ENCODE measurements around the gene CCDC88B. TPM values are rescaled to one million over a fixed set of nuclear protein-coding genes. Genes with fewer than 3 reads are reported as not detected.

CCDC88B gene
- total and polyA plus RNA-seq, 2 of the 8 experiments (the other 6 are each of a cell fraction or from before 2014, with no cell fraction given): 5.9 to 12.5 TPM

DNA sequence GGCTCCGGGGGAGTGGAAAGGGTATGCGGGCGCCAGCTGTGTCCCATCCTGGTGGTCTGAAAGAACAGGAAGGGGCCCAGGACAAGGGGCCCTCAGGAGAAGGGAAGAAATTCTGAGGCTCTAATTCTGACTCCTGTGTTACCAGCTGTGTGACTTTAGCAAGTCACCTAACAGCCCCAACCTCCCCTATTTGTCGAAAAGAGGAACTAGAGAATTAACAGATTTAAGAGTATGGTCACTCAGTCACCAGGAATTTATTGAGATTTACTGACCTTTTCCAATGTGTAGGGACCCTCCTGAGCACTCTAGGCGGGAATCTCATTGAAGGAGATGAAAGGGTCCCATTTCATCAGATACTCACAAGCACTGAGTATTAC lies 33.6 kb downstream of the CCDC88B start:
- Histone ChIP-seq H2BK15ac (ENCODE audit: low read length) (no peak overlapping the region), H4K5ac (ENCODE audit: insufficient read length, low read depth, low read length) (no peak overlapping the region), H4K91ac (replicated peaks; ENCODE audit: insufficient read length, low read length) (no peak overlapping the region), H3K9me3 (ENCODE audit: insufficient read depth in 2 of 2, low read depth in 1 of 2, low read length in 1 of 2) (no peaks in the 10 kb centered on the region), H3K23ac (ENCODE audit: insufficient read length) (no peak overlapping the region), H3K79me2 (ENCODE audit: control insufficient read depth in 1 of 2, insufficient read depth in 2 of 2, low read length in 2 of 2) (no peaks in the 10 kb centered on the region), H3K27ac (ENCODE audit: low read depth, low read length) (no peak overlapping the region), H3K27me3 (replicated peaks in 1 of 4; ENCODE audit: control insufficient read depth in 3 of 4, extremely low read depth in 1 of 4, insufficient read depth in 3 of 4, low read length in 3 of 4) (no peaks in the 10 kb centered on the region), H2BK5ac (ENCODE audit: low read depth, low read length) (0 out of 2 replicates have a peak overlapping the region, but pooled peaks have one; percentile 71), H4K20me1 (replicated peaks in 1 of 2; ENCODE audit: control insufficient read depth in 1 of 2, insufficient read depth in 2 of 2, low read length in 2 of 2) (no peaks in the 10 kb centered on the region), H3K4me3 (ENCODE audit: extremely low read depth in 1 of 4, insufficient read depth in 2 of 4, low read depth in 3 of 4, low read length in 4 of 4) (peak overlapping the region in 1 of 4 experiments; percentile 35; a peak in 2 of 8 replicates), H3K14ac (ENCODE audit: insufficient read length) (no peak overlapping the region), H2BK12ac (ENCODE audit: low read depth, low read length) (no peak overlapping the region), H3K4me1 (replicated peaks in 1 of 4; ENCODE audit: control insufficient read depth in 3 of 4, insufficient read depth in 4 of 4, low read length in 3 of 4) (peaks cover 0 to 5% (median 2%) of the 10 kb centered on the region in 4 experiments; a peak in 4 of 7 replicates), H2BK120ac (replicated peaks; ENCODE audit: low read depth, low read length) (no peak overlapping the region), H2AFZ (ENCODE audit: low read length) (no peak overlapping the region), H3K79me1 (ENCODE audit: low read depth, low read length) (no peaks in the 10 kb centered on the region), H2AK5ac (ENCODE audit: low read depth, low read length) (no peak overlapping the region), H3K4me2 (ENCODE audit: insufficient read depth in 1 of 2, low read depth in 2 of 2, low read length in 2 of 2) (peak overlapping the region in 1 of 2 experiments; percentile 37; a peak in 1 of 4 replicates), H3K56ac (replicated peaks; ENCODE audit: insufficient read length, low read depth, low read length) (no peak overlapping the region), H3K9ac (replicated peaks in 1 of 4; ENCODE audit: extremely low read depth in 1 of 4, low read depth in 3 of 4, low read length in 3 of 4) (no peak overlapping the region), H3K18ac (ENCODE audit: extremely low read depth, low read length) (no peak overlapping the region), H4K8ac (ENCODE audit: extremely low read depth, insufficient read depth, low read length) (no peak overlapping the region), H2BK20ac (ENCODE audit: low read length) (no peak overlapping the region), H3K4ac (replicated peaks; ENCODE audit: insufficient read length, low read depth, low read length) (no peak overlapping the region), H3K23me2 (ENCODE audit: low read depth, low read length) (no peaks in the 10 kb centered on the region; the same call in 1 of the 2 replicates), H3K36me3 (ENCODE audit: control insufficient read depth in 2 of 4, insufficient read depth in 4 of 4, low read length in 3 of 4) (peaks cover 0 to 9% (median 0%) of the 10 kb centered on the region in 4 experiments; a peak in 2 of 8 replicates)
- TF ChIP-seq, protein P1, sequence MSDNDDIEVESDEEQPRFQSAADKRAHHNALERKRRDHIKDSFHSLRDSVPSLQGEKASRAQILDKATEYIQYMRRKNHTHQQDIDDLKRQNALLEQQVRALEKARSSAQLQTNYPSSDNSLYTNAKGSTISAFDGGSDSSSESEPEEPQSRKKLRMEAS (IDR thresholded peaks at IDR 0.05): no peak
- TF ChIP-seq SIX5 (IDR thresholded peaks at IDR 0.05; ENCODE audit: low read depth, low read length) (no peak), KDM1A (IDR thresholded peaks at IDR 0.05; ENCODE audit: borderline replicate concordance, low read length) (no peak), PHF8 (conservative IDR thresholded peaks at IDR 0.05; ENCODE audit: low read depth, low read length) (no peak), TAF7 (optimal IDR thresholded peaks at IDR 0.05; ENCODE audit: borderline replicate concordance, low read depth, low read length) (no peak), RAD21 (IDR thresholded peaks at IDR 0.05 in 1 of 2, conservative IDR thresholded peaks at IDR 0.05 in 1 of 2; ENCODE audit: low read depth in 2 of 2, low read length in 2 of 2) (no peak), POLR2A (IDR thresholded peaks at IDR 0.05; ENCODE audit: control extremely low read depth in 1 of 2, low read depth in 2 of 2, low read length in 2 of 2) (no peak), RFX5 (IDR thresholded peaks at IDR 0.05; ENCODE audit: borderline replicate concordance, low read depth, low read length) (no peak), ASH2L (IDR thresholded peaks at IDR 0.05; ENCODE audit: low read length) (no peak)
- ChIA-PET POLR2A (ENCODE audit: partially characterized antibody) (interaction anchor here (0.8 to 2.0 kb wide), 8 partner anchors 10 to 76 kb away, joined by 3 to 7 read pairs (median 4); partner anchors contain the start of genes PRDX5 and TRMT112), CTCF (ENCODE audit: partially characterized antibody) (interaction anchor here (1.0 to 2.2 kb wide), 7 partner anchors 10 to 276 kb away, joined by 3 to 10 read pairs (median 3); no protein-coding TSS in a partner anchor)
- WGBS, 2 experiments (ENCODE audit: extremely low coverage in 1 of 2, insufficient coverage in 1 of 2, insufficient read length in 1 of 2, insufficient replicate concordance in 2 of 2, low coverage in 1 of 2, low lambda C conversion rate in 2 of 2, missing lambda C conversion rate in 1 of 2): 66% methylated on average over 5 of the region's 5 CpGs; no CpG with 5 or more reads in 1 of the 2 experiments
- no peak for DNase-seq (ENCODE audit: low read depth in 1 of 2, low spot score in 2 of 2)
- no peak for FAIRE-seq

Data from H1 (cell line).